Stomach smooth muscle (tissue), 2 donors: Measurements from ENCODE around the gene ELL3.
"Not testable (repeated sequence)": the region's sequence is repeated elsewhere in the genome, so short reads cannot be mapped to it uniquely, and the experiment has no call there.

Experiments
- H3K27ac ChIP-seq: one replicate; pipeline ENCODE4 v1.7.0; 2013; ENCODE audit warnings: mild to moderate bottlenecking, low read length, inconsistent platforms
- H3K27me3 ChIP-seq, 2 donors: one replicate each; pipeline ENCODE4 v1.7.0; 2013; ENCODE audit warnings: low read length in 2 of 2; ENCODE audit not compliant: insufficient read depth in 2 of 2, control insufficient read depth in 1 of 2
- H3K36me3 ChIP-seq, 2 donors: one replicate each; pipeline ENCODE4 v1.7.0; 2013; ENCODE audit warnings: low read length in 2 of 2; ENCODE audit not compliant: control insufficient read depth in 2 of 2, insufficient read depth in 2 of 2
- H3K4me1 ChIP-seq: one replicate; pipeline ENCODE4 v1.7.0; 2013; ENCODE audit warnings: low read length; ENCODE audit not compliant: control insufficient read depth, insufficient read depth
- H3K4me3 ChIP-seq, 2 donors: one replicate each; pipeline ENCODE4 v1.7.0; 2013; ENCODE audit warnings: low read length in 2 of 2
- H3K9ac ChIP-seq, 2 donors: one replicate each; pipeline ENCODE4 v1.7.0; 2013; ENCODE audit warnings: low read length in 2 of 2, mild to moderate bottlenecking in 1 of 2
- H3K9me3 ChIP-seq, 2 donors: one replicate each; pipeline ENCODE4 v1.7.0; 2013; ENCODE audit warnings: low read length in 2 of 2; ENCODE audit not compliant: control insufficient read depth in 2 of 2
- donor health status: healthy.
- donor health status: Pancreatic carcinoma.

The ELL3 gene

DNA sequence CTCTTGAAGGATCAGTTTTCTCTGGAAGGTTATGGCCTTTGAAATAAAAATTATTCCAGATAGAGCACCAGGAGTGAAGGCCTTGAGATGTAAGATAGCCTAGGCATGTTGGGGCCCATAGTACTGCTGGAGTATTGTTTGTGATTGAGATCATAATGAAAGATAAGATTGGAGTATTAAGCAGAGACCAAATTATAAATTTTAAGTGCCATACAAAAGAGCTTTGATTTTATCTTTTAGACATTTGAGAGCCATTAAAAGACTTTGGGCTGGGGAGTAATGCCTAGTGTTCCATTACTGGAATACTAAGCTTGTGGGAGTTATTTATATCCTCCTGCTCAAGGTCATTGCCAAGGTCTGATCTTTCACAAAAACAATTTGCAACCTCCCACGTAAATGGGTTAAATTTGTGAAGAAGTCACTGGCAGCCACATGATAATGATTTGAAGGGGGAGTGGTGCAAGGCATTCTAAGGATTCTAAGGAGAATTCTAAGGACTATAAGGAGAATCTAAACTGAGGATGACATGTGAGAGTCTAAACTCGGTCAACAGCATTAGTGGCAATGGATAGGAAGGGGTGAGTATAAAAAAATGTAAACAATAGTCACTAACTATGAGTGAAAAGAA, 12.8 kb downstream of the ELL3 start:
- Histone ChIP-seq H3K36me3 (peaks cover 30 to 45% of the 10 kb centered on the region in 2 donors), H3K27me3 (no peaks in the 10 kb centered on the region)

DNA sequence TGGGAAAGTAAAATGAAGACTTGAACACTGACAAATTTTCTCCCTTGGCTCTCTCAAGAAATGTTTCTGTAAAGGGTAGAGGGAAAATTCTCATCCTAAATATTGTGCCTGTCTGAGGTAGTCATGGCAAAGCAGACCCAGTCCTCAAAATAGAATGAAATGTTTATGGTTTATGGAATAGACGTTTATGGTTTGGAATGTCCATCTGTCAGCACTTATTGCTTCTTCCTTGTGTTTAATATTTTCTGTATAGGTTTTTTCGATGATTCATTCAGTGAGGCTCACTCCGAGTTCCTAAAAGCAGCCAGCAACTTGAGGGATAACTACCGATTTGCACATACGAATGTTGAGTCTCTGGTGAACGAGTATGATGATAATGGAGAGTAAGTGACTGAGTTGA, 13.9 kb downstream of the ELL3 start:
- Histone ChIP-seq H3K36me3 (peaks cover 30 to 41% of the 10 kb centered on the region in 2 donors), H3K27me3 (no peaks in the 10 kb centered on the region), H3K9ac (no peak overlapping the region), H3K27ac (no peak overlapping the region), H3K4me3 (no peak overlapping the region), H3K9me3 (no peaks in the 10 kb centered on the region), H3K4me1 (peaks cover 5% of the 10 kb centered on the region)

More for the DNA sequence above, 12.8 kb downstream of the ELL3 start:
- H3K4me3 ChIP-seq: no peak overlapping the region
- H3K27ac ChIP-seq: no peak overlapping the region
- no peaks in the 10 kb centered on the region for H3K9me3 ChIP-seq
- peaks cover 5% of the 10 kb centered on the region for H3K4me1 ChIP-seq
- no peak overlapping the region for H3K9ac ChIP-seq

DNA sequence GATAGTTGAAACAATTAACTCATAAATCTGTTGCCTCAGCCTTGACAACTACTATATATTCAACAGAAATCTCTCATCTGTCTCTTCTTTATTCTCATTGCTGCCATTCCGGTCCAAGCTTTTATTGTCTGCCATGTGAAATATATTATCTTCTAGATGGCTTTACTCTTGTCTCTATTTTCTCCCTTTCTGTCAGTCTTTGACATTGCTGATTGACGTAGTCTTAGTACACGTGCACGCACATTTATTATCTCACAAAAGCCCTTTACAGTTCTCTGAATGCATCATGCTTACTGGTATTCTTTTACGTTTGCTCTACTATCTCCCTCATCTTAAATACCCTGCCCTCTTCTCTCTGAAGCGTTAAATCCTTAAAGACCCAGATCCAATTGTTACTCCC, 24.9 kb downstream of the ELL3 start:
- Histone ChIP-seq H3K4me3 (no peak overlapping the region), H3K9me3 (no peaks in the 10 kb centered on the region), H3K27me3 (no peaks in the 10 kb centered on the region), H3K4me1 (peaks cover 8% of the 10 kb centered on the region), H3K27ac (no peak overlapping the region), H3K9ac (no peak overlapping the region), H3K36me3 (peaks cover 5 to 9% of the 10 kb centered on the region in 2 donors)

DNA sequence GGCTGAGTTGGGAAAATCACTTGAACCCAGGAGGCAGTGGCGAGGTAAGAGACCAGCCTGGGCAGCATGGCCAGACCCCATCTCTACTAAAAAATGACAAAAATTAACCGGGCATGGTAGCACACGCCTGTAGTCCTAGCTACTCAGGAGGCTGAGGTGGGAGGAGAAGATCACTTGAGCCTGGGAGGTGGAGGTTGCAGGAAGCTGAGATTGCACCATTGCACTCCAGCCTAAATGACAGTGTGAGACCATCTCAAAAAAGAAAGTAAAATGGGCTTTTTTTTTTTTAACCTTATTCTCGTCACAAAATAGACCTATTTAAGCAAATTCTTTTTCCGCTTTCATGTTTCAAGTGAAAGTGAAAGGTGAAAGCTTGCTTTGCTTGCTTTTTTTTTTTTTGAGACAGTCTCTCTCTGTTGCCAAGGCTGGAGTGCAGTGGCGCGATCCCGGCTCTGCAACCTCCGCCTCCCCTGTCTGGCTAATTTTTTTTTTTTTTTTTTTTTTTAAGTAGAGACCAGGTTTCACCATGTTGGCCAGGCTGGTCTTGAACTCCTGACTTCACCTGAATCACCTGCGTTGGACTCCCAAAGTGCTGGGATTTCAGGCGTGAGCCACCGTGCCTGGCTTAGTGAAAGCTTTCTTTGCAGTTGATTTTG, 26.9 kb downstream of the ELL3 start:
- H3K9ac ChIP-seq: no peak overlapping the region
- H3K9me3 ChIP-seq: no peaks in the 10 kb centered on the region
- peaks cover 8% of the 10 kb centered on the region for H3K4me1 ChIP-seq
- H3K36me3 ChIP-seq: peaks cover 0 to 2% of the 10 kb centered on the region in 2 donors
- no peak overlapping the region for H3K4me3 ChIP-seq
- no peaks in the 10 kb centered on the region for H3K27me3 ChIP-seq
- no peak overlapping the region for H3K27ac ChIP-seq

DNA sequence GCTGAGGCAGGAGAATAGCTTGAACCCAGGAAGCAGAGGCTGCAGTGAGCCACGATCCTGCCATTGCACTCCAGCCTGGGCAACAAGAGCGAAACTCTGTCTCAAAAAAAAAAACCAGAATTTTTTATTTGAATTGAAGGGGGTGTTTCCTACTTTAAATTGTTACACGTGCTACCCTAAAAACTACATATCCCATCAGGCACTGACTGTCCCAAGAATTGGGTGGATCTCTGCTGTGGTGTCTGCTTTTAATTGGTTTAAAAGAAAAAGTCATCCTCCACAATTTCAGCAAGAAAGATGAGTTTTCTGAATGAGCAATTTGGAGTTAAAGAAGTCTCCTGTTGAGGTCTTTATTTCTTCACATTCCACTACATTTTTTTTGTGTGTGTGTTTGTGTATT, 28.4 kb downstream of the ELL3 start:
- H3K27me3 ChIP-seq: no peaks in the 10 kb centered on the region
- no peak overlapping the region for H3K4me3 ChIP-seq
- H3K36me3 ChIP-seq: no peaks in the 10 kb centered on the region
- H3K9ac ChIP-seq: no peak overlapping the region
- H3K9me3 ChIP-seq: no peaks in the 10 kb centered on the region
- peaks cover 8% of the 10 kb centered on the region for H3K4me1 ChIP-seq
- H3K27ac ChIP-seq: no peak overlapping the region

DNA sequence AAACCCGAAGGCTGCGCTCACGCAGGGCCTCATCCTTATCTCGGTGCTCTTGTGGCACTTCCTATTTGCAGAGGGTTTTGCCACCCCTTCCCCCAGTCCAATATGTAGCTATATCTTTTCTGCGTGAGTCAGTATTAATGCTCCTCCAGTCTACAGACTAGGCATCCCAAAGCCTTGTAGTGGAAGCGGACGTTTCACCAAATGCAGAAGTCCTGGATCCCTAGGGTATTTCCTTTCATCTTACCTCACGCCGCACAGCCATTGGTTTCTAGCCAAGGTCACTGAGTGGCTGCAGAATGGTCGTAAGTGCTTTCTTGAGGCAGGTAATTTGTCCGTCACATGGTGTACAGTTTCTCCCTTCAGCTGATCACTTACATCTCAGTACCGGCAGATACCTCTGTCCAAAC, 29.9 kb downstream of the ELL3 start:
- not testable (repeated sequence) for H3K9me3 ChIP-seq, H3K36me3 ChIP-seq, H3K27me3 ChIP-seq, H3K4me1 ChIP-seq
- H3K9ac ChIP-seq: peak overlapping the region; percentile 80 to 82
- H3K4me3 ChIP-seq: peak overlapping the region; percentile 78 to 92
- peak overlapping the region; percentile 85 for H3K27ac ChIP-seq

DNA sequence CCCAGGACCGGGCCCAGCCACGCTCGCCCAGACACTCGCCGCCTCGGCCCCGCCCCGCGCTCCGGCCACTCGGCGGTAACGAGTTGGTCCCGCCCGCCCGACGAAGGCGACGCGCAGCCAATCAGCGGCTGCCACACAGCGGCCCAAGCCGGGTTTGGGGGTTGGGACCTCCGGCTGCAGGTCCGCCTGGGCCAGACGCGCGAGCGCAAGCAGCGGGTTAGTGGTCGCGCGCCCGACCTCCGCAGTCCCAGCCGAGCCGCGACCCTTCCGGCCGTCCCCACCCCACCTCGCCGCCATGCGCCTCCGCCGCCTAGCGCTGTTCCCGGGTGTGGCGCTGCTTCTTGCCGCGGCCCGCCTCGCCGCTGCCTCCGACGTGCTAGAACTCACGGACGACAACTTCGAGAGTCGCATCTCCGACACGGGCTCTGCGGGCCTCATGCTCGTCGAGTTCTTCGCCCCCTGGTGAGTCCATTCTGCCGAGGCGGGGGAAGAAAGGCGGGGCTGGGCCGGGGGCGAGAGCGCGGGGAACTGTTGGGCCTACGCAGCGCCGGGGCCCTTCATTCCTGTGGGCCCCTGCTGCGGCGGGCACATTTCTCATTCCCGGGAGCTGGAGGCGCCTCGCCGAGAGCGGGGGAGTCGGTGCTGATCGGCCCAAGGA, 30.4 kb downstream of the ELL3 start, which contains the start of gene PDIA3:
Gene PDIA3, plus strand, starts transcription at position 194 of the 658 bp plus-strand sequence. Its CDS starts 102 bp downstream, at position 296.
- not testable (repeated sequence) for H3K27me3 ChIP-seq, H3K4me1 ChIP-seq, H3K9me3 ChIP-seq, H3K36me3 ChIP-seq
- peak within 1 kb of the TSS; percentile 85 for H3K27ac ChIP-seq
- H3K4me3 ChIP-seq: peak within 1 kb of the TSS; percentile 78 to 92
- H3K9ac ChIP-seq: peak within 1 kb of the TSS; percentile 80 to 82

DNA sequence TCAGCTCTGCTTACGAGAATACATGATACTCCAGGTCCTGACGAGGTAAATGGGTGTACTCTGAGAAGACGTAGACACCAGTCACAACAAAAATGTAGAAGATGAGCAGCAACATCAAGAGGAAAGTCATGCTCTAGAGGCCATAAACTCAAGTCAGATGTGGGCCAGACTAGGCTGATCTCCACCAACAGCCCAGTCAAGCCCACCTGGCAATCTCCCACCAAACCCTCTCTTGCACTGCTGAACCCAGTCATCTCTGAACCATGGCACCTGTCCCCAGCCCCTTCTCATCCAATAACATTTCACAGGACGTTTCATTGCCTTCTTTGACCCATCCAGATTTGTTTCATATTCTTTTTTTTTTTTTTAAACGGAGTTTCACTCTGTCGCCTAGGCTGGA, 41.4 kb downstream of the ELL3 start:
- H3K27ac ChIP-seq: no peak overlapping the region
- no peaks in the 10 kb centered on the region for H3K9me3 ChIP-seq
- no peak overlapping the region for H3K4me3 ChIP-seq
- H3K4me1 ChIP-seq: no peaks in the 10 kb centered on the region
- H3K27me3 ChIP-seq: no peaks in the 10 kb centered on the region
- no peak overlapping the region for H3K9ac ChIP-seq
- H3K36me3 ChIP-seq: no peaks in the 10 kb centered on the region

DNA sequence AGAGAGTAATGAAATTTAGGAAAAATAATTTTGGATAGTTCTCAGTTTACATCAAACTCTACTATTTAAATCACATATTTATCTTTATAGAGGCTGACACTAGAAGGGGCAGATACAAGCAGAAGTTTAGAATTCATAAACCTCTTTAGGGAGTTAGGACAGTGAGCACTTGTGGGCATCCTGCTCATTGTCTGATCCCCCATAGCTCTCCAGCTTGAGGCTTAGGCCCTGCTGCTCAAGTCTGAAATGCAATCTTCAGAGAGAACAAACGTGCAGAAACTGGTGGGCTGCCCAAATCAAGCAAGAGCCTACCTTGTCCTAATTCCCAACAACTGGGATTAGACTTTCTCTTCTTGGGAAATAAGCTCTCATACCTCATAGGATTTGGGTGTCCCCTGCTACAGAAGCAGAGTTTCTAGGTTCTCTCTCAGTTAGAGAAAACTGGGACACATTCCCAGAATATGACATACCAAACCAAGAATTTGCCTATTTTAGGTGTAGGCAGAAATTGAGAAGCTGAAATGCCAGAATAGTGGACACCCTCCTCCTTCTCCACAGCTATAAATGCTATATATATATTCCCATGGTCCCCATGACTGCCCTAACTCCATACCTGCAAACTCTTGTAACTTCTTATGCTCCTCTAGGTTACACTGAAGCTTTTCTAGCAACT, 48.6 kb downstream of the ELL3 start:
- not testable (repeated sequence) for H3K9ac ChIP-seq, H3K4me3 ChIP-seq, H3K9me3 ChIP-seq, H3K27me3 ChIP-seq, H3K4me1 ChIP-seq, H3K36me3 ChIP-seq, H3K27ac ChIP-seq

DNA sequence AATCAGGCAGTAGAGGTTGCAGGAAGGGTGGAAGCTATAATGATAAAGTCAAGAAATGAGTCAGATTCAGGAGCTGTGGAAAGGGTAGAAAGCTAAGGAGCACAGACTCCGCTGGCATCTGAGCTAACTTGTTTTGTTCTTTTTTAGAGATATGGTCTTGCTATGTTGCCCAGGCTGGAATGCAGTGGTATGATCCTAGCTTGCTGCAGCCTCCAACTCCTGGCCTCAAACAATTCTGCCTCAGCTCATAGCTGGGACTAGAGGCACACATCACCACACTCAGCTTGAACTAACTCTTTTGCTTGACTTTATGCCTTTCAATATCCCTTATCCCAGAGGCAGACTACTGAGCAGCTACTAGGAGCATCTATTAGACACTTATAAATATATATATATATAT, 50.5 kb downstream of the ELL3 start:
- H3K9me3 ChIP-seq, H3K27ac ChIP-seq, H3K4me3 ChIP-seq, H3K27me3 ChIP-seq, H3K9ac ChIP-seq, H3K36me3 ChIP-seq, H3K4me1 ChIP-seq: not testable (repeated sequence)
